GM21515 (cell line): ENCODE measurements around the gene NSMF.

Experiments used
- ATAC-seq: cut with Tn5 transposase; IDR thresholded peaks from one replicate; pipeline ENCODE4 v1.9.1; 2021; ENCODE audit not compliant: unreplicated experiment

Gene NSMF

GRCh38 chr9:137459152-137459600, at the start of gene NSMF:
NSMF (minus strand) TSS chr9:137459334; CDS start chr9:137459102, 232 bp downstream.
- ATAC-seq, result peak; percentile 53

DNA sequence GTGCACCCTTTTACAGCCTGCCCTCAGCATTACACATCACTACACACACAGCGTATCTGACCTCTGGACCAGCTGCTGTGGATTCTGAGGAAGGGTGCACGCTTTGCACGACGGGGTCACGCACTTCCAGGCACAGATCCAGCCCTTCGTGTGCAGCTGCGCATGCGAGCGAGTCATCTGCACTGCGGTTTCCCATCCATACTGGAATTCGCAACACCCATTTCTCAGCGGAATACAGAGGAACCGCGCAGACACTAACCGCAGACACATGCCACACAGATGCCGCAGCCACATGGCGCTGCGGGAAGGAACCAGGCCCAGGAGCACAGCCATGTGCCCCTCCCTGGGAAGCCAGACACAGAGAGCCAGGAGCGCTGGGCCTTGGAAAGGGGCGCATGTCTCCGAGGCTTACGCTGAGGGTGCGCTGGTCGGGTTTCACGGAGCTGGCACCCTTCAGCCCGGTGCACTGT, 47.6 kb upstream of the NSMF start:
- no peak for ATAC-seq

GRCh38 chr9:137506274-137506673, 47.1 kb upstream of the NSMF start:
- ATAC-seq, result no peak

DNA sequence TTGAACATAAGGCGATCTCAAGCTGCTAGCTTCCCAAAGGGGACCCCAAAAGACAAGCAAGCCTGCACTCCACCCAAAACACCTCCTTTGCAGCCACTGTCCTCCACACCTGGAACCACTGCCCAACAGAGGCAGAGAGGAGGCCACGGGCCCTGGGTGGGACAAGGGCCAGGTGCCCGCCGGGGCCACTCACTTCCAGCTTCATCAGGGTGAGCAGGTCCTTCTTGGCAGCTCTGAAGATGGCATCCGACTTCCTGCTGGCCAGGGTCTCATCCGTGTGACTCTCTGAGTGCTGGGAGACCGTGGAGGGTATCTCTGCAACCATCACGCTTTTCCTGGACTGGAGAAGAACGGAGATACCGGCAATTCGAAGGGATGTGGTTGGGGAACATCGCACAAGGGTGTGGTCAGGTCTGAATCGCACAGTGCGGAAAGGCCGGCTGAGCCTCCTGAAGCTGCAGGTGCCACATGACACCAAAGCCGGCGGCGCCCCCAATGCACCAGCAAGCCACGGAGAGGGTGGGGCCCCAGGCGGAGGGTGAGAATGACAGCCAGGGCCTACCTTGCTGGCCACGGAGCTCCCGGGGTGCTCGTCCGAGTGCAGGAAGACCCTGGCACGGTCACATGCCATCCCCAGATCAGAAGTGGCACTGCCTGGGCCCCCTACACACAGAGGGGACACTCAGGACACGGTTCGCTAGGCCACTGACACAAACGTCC, 46.4 kb upstream of the NSMF start:
- no peak for ATAC-seq

GRCh38 chr9:137504432-137504777, 45.3 kb upstream of the NSMF start:
- no peak for ATAC-seq

DNA sequence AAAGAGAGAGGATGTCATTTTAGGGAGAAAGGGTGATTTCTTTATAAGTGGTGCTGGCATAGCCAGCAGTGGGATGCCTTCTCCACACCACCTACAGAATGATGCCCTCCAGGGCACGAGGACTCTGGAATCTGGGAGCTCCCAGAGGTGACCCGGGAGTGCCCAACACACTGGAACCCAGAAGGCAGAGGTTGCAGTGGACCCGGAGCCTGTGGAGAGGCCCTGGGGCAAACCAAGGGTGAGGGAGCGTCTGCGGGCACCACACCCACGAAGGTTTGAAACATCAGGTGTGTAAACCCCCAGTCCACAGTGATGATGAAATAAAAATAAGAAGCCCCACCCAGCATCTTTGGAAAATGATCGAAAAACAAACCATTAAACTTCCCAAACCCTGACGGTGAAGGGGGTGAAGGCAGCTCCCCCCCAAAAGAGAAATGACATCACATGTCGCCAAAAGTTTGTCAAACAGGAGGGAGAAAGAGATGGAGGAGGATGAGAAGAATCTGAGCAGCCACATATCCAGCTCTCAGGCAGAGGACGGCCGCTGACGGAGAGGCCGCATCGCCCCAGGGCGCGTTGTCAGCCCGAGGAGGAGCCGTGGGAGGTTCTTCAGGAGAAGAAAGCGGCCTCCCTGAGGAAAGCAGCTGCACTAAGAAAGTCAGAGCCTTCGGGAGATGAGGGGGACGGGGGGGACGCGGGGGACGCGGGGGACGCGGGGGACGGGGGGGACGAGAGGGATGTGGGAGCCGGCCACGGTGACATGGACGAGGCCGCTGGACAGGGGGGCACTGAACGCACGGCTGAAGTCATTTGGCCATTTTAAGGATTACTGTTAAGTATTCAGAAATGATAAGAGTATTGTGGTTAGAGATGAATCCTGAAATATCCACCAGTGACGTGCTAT, 43.1 kb upstream of the NSMF start:
- no peak for ATAC-seq

DNA sequence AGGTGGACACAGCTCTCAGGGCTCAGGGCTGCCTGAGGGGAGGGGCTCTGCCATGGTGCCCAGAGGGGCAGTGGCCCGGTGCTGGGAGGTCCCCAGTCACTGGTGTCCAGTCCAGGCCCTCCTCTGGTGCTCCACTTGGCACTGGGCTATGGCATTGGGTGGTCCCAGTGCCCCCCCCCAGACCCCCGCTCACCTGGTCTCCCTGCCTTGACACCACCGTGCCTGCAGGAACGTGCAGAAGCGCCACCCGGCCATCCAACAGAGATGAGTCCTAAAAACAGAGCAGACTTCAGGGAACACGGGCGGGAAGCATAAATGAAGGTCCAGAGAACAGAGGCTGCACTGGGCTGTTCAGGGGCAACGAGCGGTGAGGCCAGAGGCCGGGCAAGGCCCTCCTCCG, 42.3 kb upstream of the NSMF start:
- ATAC-seq, result no peak

GRCh38 chr9:137500666-137501397, 41.7 kb upstream of the NSMF start:
- no peak for ATAC-seq

DNA sequence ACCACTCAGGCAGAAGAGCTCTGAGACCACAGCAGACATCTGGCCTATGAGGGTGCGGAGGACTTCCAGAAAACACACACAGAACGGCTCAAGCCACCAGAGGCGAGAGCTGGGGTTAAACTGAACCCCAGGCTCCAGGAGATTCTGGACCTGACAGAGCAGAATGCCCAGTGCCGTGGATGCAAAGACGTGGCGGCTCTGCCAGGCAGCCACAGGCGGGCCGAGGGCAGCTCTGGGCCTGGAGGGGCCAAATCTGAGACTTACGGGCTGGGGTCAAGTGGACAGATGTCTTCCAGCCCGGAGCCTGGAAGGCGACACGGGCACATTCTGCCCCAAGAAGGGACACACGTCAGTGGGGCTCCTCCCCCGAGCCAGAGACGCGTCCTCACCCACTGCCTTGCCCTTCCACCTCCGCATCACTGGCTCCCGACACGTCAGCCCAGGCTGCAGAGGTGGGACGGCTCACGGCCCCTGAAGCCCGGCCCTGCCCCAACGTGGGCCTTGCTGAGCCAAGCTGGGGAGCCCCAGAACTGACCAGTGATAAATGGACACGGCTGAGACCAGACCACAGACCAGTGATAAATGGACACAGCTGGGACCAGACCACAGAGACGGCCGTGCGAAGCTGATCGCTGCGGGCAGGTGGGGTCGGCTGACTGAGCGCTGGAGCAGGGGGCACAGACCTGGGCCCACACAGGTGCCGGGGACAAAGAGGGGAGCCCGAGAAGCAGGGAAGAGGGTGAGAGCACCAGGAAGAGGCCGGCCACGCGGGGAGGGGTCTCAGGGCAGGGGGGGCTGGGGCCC, 40.9 kb upstream of the NSMF start:
- ATAC-seq, result no peak

GRCh38 chr9:137499416-137499815, 40.3 kb upstream of the NSMF start:
- ATAC-seq, result no peak

GRCh38 chr9:137498720-137499150, 39.6 kb upstream of the NSMF start:
- ATAC-seq, result no peak

DNA sequence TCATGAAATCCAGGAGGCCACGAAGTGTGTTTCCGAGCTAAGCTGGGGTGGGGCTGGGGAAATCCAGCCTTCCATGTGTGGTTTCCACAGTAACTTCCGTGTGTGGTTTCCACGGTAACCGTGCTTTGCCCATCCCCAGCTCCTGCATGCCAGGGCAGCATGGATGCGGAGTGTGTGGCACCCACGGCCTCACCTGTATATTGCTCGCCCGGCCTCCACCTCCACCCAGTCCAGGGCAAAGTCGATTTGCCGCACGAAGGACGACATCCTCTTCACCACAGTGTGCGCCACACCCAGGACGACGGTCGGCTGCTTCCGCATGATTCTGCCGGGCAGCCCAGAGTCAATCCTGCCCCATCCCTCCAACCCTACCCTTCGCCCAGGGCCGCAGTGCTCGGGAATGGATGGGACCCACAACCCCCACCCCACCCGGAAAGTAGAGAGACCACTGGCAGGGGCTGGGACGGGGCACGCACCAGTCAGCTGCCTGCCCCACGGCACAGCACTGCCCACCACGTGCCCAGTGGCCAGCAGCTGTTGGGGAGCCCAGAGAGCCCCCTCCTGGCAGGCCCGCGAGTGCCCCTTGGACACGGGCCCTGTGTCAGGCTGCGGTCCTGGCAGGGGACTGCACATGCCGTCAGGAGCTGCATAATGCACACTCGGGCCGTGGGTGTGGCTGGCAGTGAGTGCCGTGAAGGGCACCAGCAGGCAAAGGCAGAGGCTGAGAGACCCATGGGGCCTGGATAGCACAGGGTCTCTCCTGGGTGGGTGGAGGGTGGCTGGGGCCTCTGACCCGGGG, 39.0 kb upstream of the NSMF start:
- no peak for ATAC-seq

- ATAC-seq, result no peak
These were observed 37.7 kb upstream of the NSMF start for GRCh38 chr9:137496601-137497375.

DNA sequence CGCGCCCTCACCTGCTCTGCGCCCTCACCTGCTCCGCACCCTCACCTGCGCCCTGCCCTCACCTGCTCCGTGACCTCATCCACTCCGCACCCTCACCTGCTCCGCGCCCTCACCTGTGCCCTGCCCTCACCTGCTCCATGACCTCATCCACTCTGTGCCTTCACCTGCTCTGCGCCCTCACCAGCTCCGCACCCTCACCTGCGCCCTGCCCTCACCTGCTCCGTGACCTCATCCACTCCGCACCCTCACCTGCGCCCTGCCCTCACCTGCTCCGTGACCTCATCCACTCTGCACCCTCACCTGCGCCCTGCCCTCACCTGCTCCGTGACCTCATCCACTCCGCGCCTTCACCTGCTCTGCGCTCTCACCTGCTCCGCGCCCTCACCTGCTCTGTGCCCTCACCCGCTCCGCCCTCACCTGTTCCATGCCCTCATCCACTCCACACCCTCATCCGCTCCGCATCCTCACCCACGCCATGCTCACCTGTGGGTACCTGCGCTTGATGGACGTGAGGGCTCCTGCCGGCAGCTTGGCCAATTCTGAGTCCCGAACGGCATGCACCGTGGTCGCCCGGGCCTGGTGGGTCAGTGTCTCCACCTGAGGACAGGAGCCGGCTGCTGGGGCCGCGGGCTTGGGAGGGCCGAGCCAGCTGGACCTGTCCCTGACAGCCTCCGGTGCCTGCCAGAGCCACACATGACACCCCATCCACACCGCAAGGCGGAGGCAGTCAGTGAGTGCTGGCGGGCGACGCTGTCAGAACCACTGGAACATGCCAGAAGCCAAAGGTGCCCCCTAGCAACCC, 35.6 kb upstream of the NSMF start:
- no peak for ATAC-seq

GRCh38 chr9:137494104-137494544, 35.0 kb upstream of the NSMF start:
- no peak for ATAC-seq

GRCh38 chr9:137493364-137494103, 34.4 kb upstream of the NSMF start:
- no peak for ATAC-seq
